Activated CD8-positive, alpha-beta memory T cell treated with anti-CD3 and anti-CD28 coated beads, Interleukin-2, amount 50 U/mL, for 24 hours (primary cell): Measurements from ENCODE around the gene TAF4.

Experiments
- DNase-seq: peaks from one replicate; pipeline ENCODE4 v3.0.0-alpha.2; 2020; ENCODE audit errors: extremely low read depth

The TAF4 gene

DNA sequence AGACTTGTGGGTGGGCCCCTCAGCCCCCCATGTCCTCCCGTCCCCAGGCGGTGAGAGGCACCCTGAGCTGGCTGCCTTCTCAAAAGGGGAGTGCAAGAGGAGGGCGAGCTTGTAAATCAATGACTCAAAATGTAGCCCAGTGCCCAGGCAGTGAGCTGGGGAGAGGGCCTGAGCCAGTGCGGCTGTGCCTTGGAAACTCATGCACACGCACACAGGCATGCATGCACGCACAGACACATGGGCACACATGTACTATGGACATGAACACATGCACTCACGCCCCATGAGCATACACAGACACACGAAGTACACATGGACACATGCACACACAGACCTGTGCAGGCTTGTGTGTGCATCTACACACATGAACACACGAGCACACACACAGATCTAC is 133.5 kb downstream of the TAF4 start:
- no peak for DNase-seq

DNA sequence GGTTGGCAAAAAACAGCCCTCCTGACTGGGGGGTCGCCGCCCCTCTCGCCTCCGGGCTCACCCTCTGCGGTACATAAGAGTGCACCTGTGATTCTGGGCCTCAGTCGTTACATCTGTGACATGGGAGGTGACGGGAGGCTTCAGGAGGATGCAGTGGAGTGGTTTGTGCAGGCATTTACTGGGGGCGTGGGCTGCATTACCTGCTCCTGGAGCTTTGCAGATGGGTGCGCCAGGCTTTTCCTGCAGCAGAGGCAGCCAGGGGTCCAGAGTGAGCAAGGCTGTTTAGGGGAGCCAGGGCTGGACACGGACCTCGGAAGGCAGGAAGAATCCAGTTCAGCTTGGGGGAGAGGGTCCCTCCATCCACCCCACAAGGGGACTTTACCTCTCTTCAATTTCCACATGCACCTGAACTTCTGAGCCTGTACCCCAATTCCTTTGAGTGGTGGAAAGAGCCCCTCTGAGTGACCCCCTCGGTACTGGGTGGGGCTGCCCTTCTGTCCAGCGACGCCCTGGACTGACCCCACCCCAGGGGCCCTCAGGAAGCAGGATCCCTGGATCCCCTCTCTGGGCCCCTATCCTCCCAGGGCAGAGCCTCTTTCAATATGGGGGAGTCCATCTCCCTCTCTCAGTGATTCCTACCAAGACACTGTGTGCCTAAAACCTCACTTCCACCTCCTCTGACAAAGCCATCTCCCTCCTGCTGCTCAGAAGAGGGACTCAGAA is 134.0 kb downstream of the TAF4 start:
- DNase-seq, result no peak

DNA sequence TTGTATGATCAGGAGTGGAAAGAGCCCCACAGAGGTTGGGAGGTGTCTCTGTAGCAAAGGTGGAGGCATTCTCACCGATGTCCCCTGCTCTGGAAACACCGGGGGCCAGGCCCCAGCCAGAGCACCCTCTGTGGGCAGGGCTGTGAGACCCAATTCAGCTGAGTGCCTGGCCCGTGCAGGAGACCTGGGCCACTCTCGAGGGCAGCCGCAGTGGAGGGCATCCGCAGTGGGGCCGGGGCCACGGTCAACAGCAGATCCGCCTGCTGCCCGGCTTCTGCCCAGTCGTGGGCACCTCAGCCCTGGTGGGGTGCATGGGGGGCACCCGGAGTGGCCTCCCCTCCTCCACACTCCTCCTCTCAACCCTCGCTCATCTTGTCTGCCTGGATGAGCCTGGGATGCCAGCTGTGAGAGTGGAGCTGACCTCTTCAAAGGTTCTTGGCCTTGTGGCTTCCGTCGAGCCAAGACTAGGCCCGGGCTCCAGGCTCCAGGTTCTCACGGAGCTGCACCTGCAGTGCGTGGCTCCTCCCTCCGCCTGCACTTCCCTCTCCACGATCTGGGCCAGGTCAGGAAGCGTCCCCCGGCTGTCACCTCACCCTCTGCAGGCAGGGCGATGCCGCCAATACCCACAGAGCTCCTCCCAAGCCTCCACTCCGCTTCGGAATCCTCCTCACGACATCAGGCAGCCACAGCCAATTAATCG is 134.8 kb downstream of the TAF4 start:
- no peak for DNase-seq

DNA sequence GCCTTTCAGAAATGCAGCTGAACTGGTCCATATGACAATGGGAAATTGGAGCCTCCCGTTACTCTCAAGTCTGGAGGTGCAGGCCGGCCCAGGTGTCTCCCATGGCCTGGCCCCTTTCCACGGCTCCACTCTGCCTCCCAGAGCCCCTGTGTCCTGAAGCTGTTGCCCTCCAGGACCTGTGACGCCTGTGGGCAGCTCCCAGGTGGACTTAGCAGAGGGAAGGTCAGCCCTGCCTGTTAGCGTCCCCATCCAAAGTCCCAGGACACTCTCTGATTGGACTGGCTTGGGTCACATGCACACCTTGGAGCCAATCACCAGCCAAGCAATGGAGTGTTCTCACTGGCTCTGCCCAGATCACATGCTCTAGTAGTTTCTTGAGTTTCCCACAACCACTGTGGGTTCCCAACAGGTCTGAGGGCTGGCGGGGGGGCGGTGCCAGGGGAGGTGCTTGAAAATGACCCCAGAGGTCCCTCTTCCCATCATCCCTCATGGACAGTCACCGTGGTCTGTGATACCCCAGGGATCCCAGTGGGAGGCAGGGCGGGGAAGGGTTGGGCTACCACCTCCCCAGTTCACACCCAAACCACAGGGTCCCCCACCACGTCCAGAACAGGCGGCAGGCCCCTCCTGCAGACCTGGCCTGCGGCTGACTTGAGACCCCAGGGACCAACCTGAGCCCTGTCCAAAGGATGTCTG is 135.6 kb downstream of the TAF4 start:
- DNase-seq, result no peak

DNA sequence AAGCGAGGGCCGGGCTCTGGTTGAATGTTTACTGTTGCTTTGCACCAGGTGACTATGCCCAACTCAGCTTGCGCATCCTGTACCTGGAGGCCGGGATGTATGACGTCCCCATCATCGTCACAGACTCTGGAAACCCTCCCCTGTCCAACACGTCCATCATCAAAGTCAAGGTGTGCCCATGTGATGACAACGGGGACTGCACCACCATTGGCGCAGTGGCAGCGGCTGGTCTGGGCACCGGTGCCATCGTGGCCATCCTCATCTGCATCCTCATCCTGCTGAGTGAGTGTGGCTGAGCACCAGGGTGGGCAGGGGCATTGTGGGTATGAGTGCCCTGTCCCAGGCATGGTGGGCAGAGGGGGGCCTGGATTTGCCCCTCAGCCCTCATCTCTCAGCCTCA is 136.1 kb downstream of the TAF4 start:
- no peak for DNase-seq

DNA sequence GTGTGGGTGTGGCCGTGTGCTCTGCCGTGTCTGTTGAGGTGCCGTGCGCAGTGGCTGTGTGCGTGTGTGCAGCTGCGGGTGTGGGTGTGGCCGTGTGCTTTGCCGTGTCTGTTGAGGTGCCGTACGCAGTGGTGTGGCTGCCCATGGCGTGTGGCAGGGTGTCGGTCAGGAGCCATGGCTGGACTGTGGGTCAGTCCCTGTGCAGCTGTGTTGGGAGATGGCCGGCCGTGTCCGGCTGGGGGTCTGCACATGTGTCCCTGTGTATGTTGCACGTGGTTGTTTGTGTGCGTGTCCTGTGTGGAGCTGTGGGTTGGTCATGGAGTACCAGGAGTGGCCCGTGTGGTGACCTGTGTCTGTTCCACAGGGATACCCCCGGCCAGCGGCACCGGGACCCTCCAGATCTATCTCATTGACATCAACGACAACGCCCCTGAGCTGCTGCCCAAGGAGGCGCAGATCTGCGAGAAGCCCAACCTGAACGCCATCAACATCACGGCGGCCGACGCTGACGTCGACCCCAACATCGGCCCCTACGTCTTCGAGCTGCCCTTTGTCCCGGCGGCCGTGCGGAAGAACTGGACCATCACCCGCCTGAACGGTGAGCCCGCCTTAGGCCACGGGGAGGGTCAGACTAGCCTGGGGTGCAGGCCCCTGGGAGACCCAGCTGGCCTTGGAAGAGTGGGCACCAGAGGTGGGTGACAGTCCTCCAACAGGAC is 137.7 kb downstream of the TAF4 start:
- DNase-seq, result no peak

DNA sequence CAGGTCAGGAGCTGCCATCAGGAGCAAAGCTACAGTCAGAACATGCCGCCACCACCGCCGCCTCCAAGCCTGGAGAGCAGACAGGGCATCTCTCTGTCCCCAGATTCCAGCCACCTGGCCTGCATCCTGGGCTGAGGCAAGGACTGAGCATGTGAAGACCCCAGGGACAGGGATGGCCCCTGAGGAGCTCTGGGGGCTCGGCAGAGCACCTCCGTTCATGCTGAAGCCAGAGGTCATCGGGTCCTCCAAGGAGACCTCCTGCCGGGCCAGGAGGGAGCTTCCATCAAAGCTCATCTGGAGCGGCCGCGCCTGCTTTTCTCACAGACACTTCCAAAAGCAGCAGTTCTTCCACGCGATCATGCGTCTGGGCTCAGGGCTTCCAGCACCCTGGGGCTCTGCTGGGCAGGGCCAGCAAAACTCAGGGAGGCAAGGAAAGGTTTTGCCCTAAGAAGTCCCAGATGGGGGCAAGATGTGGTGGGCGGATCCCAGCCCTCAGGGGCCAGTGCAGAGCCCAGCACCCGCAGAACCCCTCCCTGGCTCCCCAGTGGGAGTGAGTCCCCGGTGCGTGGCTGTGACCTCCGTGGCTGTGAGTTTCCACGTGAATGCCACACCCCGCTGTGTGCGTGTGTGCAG is 138.4 kb downstream of the TAF4 start:
- no peak for DNase-seq

DNA sequence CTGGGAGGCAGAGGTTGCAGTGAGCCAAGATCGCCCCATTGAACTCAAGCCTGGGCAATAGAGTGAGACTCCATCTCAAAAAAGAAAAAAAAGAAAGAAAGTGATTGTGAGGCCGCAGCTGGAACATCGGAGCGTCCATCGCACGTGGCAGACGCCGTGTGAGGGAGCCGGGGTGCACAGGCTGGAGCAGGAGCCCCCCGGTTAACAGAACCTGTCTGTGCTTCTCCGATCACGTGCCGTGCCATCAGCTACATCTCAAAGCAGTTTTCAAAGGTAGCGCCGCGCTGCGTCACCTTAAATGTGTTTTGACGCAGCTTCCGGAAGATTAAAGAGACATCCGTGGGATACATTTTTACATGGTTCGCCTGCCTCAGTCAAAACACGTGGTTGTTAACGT is 138.9 kb downstream of the TAF4 start:
- DNase-seq, result no peak

DNA sequence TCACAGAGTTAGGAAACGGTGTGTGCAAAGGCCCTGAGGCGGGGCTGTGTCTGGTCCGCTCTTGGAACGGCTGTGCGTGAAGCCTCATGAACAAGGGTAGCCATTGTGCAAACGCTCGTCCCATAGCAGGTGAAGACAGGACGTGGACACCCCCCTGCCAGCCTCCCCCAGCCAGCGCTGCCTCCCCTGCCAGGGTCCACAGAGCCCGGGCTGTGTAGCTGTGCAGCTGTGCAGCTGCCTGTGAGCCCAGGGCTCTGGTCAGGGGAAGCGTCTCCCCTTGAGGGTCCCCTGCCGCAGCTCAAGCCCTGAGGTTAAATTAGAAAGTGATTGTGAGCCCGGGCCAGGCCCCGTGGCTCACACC is 139.4 kb downstream of the TAF4 start:
- no peak for DNase-seq

DNA sequence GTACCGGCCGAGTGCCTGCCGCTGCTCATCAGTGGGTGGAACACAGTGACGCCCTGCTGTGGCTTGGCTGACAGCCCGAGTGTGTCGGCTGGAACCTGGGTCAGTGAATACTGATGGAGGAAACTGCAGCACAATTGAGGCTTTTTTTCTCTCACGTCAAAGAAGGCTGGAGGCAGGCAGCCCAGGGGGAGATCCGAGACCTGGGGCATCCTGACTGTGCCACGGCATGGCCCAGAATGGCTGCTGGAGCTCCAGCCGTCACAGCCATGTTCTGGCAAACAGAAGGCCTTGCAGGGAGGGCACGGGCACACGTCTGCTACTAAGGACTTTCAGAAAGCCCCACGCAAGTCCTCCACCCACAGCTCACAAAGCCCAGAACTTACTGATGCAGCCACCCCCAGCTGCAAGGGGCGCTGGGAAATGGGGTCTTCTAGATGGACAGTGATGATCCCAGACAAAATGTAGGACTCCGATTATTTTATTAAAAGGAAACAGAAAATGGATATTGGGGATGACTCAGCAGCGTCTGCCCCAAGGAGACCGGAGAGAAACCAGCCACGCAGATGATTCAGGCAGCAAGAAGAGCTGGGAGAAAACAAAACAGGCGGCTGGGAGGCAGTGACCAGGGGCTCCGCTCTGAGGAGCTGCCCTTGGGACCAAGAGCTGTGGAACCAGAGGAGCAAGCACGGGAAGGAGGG is 140.0 kb downstream of the TAF4 start:
- no peak for DNase-seq

DNA sequence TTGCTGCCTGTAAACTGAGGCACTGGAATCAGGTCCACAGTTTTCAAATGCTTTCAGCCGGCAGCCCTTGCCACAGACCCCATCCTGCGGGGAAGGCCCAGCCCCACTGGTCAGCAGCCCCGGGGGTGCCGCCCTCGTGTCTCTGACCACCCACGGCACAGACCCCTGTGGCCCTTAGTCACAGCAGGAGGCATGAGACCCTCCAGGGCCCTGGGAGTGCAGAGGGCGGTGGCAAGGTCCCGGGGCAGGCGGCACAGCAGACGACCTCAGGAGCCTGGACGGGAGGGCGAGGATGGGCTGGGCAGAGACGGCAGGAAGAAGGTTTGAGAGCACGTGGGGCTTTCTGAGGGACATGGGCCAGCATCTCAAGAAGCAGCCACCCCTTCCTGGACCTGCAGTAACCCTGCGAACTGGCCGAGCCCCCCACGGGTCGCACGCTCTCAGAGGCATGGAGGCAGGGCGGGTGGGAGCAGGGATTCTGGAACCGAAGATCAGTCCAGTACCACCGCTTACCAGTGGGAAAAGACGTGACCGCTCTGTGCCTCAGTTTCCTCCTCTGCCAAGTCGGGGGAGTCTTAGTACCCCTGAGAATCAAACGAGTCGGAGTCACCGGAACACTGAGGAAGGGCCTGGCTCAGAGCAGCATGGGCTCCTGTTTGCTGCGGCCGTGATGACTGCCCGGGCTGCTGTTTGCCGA is 140.7 kb downstream of the TAF4 start:
- no peak for DNase-seq
